Mucosa of rectum (tissue), 2 donors: ENCODE results near the gene S1PR3.
A peak's percentile ranks its signal among the peaks of the same experiment; 100 is the strongest.

ENCODE experiments used
- H3K27ac ChIP-seq, 2 donors: one replicate each; pipeline ENCODE4 v1.7.0; 2013; ENCODE audit warnings: inconsistent platforms in 2 of 2, low read depth in 2 of 2, low read length in 2 of 2
- H3K27me3 ChIP-seq, 2 donors: one replicate each; pipeline ENCODE4 v1.7.0; 2013; ENCODE audit warnings: low read length in 2 of 2; ENCODE audit not compliant: control insufficient read depth in 2 of 2, insufficient read depth in 2 of 2
- H3K36me3 ChIP-seq, 2 donors: one replicate each; pipeline ENCODE4 v1.7.0; 2013; ENCODE audit warnings: low read length in 2 of 2; ENCODE audit not compliant: control insufficient read depth in 2 of 2, insufficient read depth in 2 of 2
- H3K4me1 ChIP-seq, 2 donors: one replicate each; pipeline ENCODE4 v1.7.0; 2013; ENCODE audit warnings: low read length in 2 of 2, mild to moderate bottlenecking in 1 of 2; ENCODE audit not compliant: control insufficient read depth in 2 of 2, insufficient read depth in 2 of 2
- H3K4me3 ChIP-seq, 2 donors: one replicate each; pipeline ENCODE4 v1.7.0; 2013; ENCODE audit warnings: low read length in 2 of 2
- H3K9ac ChIP-seq, 2 donors: one replicate each; pipeline ENCODE4 v1.7.0; 2013; ENCODE audit warnings: low read length in 2 of 2, low read depth in 1 of 2, mild to moderate bottlenecking in 1 of 2
- H3K9me3 ChIP-seq, 2 donors: one replicate each; pipeline ENCODE4 v1.7.0; 2013; ENCODE audit warnings: low read length in 2 of 2; ENCODE audit not compliant: control insufficient read depth in 2 of 2
- donor health status: healthy.
- donor health status: Normal muscosa, but diverticular disease.

The S1PR3 gene

GRCh38 chr9:88992556-88992955 lies 1.3 kb downstream of the S1PR3 start:
- Histone ChIP-seq H3K36me3 (no peaks in the 10 kb centered on the region), H3K27me3 (peaks cover 6 to 7% of the 10 kb centered on the region in 2 donors), H3K9ac (no peak overlapping the region), H3K27ac (no peak overlapping the region), H3K9me3 (no peaks in the 10 kb centered on the region), H3K4me3 (no peak overlapping the region), H3K4me1 (peaks cover 0 to 5% of the 10 kb centered on the region in 2 donors)

GRCh38 chr9:88993327-88993726 lies 2.1 kb downstream of the S1PR3 start:
- H3K36me3 ChIP-seq, result no peaks in the 10 kb centered on the region
- peaks cover 0 to 5% of the 10 kb centered on the region in 2 donors for H3K4me1 ChIP-seq
- no peak overlapping the region for H3K9ac ChIP-seq

GRCh38 chr9:88993871-88994460 lies 2.7 kb downstream of the S1PR3 start:
- no peak overlapping the region for H3K4me3 ChIP-seq

More at GRCh38 chr9:88993327-88993726, 2.1 kb downstream of the S1PR3 start:
- Histone ChIP-seq H3K27me3 (peaks cover 6 to 7% of the 10 kb centered on the region in 2 donors), H3K27ac (no peak overlapping the region), H3K4me3 (no peak overlapping the region), H3K9me3 (no peaks in the 10 kb centered on the region)

GRCh38 chr9:88994469-88995199 lies 3.4 kb downstream of the S1PR3 start:
- H3K27ac ChIP-seq, result no peak overlapping the region
- H3K4me1 ChIP-seq, result peaks cover 0 to 5% of the 10 kb centered on the region in 2 donors
- H3K27me3 ChIP-seq, result peaks cover 6 to 7% of the 10 kb centered on the region in 2 donors
- no peaks in the 10 kb centered on the region for H3K36me3 ChIP-seq
- no peak overlapping the region for H3K9ac ChIP-seq
- H3K9me3 ChIP-seq, result no peaks in the 10 kb centered on the region
- no peak overlapping the region for H3K4me3 ChIP-seq

More at GRCh38 chr9:88993871-88994460, 2.7 kb downstream of the S1PR3 start:
- peaks cover 0 to 5% of the 10 kb centered on the region in 2 donors for H3K4me1 ChIP-seq
- no peak overlapping the region for H3K9ac ChIP-seq
- H3K27me3 ChIP-seq, result peaks cover 6 to 7% of the 10 kb centered on the region in 2 donors
- H3K27ac ChIP-seq, result no peak overlapping the region
- H3K9me3 ChIP-seq, result no peaks in the 10 kb centered on the region
- no peaks in the 10 kb centered on the region for H3K36me3 ChIP-seq

- H3K36me3 ChIP-seq, result no peaks in the 10 kb centered on the region
- no peak overlapping the region for H3K9ac ChIP-seq
- no peak overlapping the region for H3K4me3 ChIP-seq
- peaks cover 0 to 5% of the 10 kb centered on the region in 2 donors for H3K4me1 ChIP-seq
- no peaks in the 10 kb centered on the region for H3K9me3 ChIP-seq
- peaks cover 6 to 7% of the 10 kb centered on the region in 2 donors for H3K27me3 ChIP-seq
- no peak overlapping the region for H3K27ac ChIP-seq
These were observed 3.9 kb downstream of the S1PR3 start for GRCh38 chr9:88995200-88995577.

GRCh38 chr9:88995627-88996026 lies 4.4 kb downstream of the S1PR3 start:
- Histone ChIP-seq H3K4me3 (no peak overlapping the region), H3K4me1 (peaks cover 1 to 5% of the 10 kb centered on the region in 2 donors), H3K27ac (no peak overlapping the region), H3K9me3 (no peaks in the 10 kb centered on the region), H3K9ac (no peak overlapping the region), H3K27me3 (peaks cover 6 to 7% of the 10 kb centered on the region in 2 donors), H3K36me3 (no peaks in the 10 kb centered on the region)

GRCh38 chr9:88996046-88996920 lies 5.0 kb downstream of the S1PR3 start:
- Histone ChIP-seq H3K27ac (no peak overlapping the region), H3K9me3 (no peaks in the 10 kb centered on the region), H3K4me3 (no peak overlapping the region), H3K27me3 (peaks cover 6 to 7% of the 10 kb centered on the region in 2 donors), H3K36me3 (no peaks in the 10 kb centered on the region), H3K4me1 (peaks cover 3 to 8% of the 10 kb centered on the region in 2 donors), H3K9ac (no peak overlapping the region)

- Histone ChIP-seq H3K27ac (no peak overlapping the region), H3K27me3 (peaks cover 5 to 6% of the 10 kb centered on the region in 2 donors), H3K9ac (no peak overlapping the region), H3K4me1 (peaks cover 3 to 6% of the 10 kb centered on the region in 2 donors), H3K9me3 (no peaks in the 10 kb centered on the region), H3K36me3 (no peaks in the 10 kb centered on the region), H3K4me3 (no peak overlapping the region)
These were observed 5.6 kb downstream of the S1PR3 start for GRCh38 chr9:88996921-88997235.

- no peak overlapping the region for H3K27ac ChIP-seq
- H3K27me3 ChIP-seq, result peaks cover under 1 to 2% of the 10 kb centered on the region in 2 donors
- peaks cover 3% of the 10 kb centered on the region in 2 donors for H3K4me1 ChIP-seq
- H3K9me3 ChIP-seq, result no peaks in the 10 kb centered on the region
- no peak overlapping the region for H3K4me3 ChIP-seq
- peaks cover 0 to 2% of the 10 kb centered on the region in 2 donors for H3K36me3 ChIP-seq
- H3K9ac ChIP-seq, result no peak overlapping the region
These were observed 6.4 kb downstream of the S1PR3 start for GRCh38 chr9:88997646-88998045.

- H3K27ac ChIP-seq, result peak overlapping the region in 1 of 2 donors; percentile 39
- no peak overlapping the region for H3K9ac ChIP-seq
- H3K36me3 ChIP-seq, result peaks cover 0 to 2% of the 10 kb centered on the region in 2 donors
- no peaks in the 10 kb centered on the region for H3K27me3 ChIP-seq
- peaks cover 3% of the 10 kb centered on the region in 2 donors for H3K4me1 ChIP-seq
- H3K9me3 ChIP-seq, result no peaks in the 10 kb centered on the region
- H3K4me3 ChIP-seq, result no peak overlapping the region
These were observed 7.2 kb downstream of the S1PR3 start for GRCh38 chr9:88998503-88998902.
